BLaER1 (cell line): Measurements from ENCODE around the gene ZNF749.
"Not testable (repeated sequence)": the region's sequence is repeated elsewhere in the genome, so short reads cannot be mapped to it uniquely, and the experiment has no call there.

Experiments
- H3K27ac ChIP-seq: shearing (Covaris generic); formaldehyde crosslinking; 2 replicates; pipeline ENCODE4 v1.8.1; 2022
- H3K27me3 ChIP-seq: shearing (Covaris generic); formaldehyde crosslinking; 2 replicates; pipeline ENCODE4 v1.8.1; 2022
- H3K36me3 ChIP-seq: shearing (Covaris generic); formaldehyde crosslinking; 2 replicates; pipeline ENCODE4 v1.8.1; 2022
- H3K4me1 ChIP-seq: shearing (Covaris generic); formaldehyde crosslinking; 2 replicates; pipeline ENCODE4 v1.8.1; 2022
- H3K4me2 ChIP-seq: shearing (Covaris generic); formaldehyde crosslinking; 2 replicates; pipeline ENCODE4 v1.8.1; 2022
- H3K4me3 ChIP-seq: shearing (Covaris generic); formaldehyde crosslinking; 2 replicates; pipeline ENCODE4 v1.8.1; 2022
- H3K9ac ChIP-seq: shearing (Covaris generic); formaldehyde crosslinking; 2 replicates; pipeline ENCODE4 v1.8.1; 2022
- H3K9me3 ChIP-seq: shearing (Covaris generic); formaldehyde crosslinking; 2 replicates; pipeline ENCODE4 v1.8.1; 2022
- H4K20me1 ChIP-seq: shearing (Covaris generic); formaldehyde crosslinking; 2 replicates; pipeline ENCODE4 v1.8.1; 2022
- Cebpa-rat ChIP-seq: shearing (Covaris generic); IDR thresholded peaks from 2 replicates; pipeline ENCODE4 v1.8.1; 2022

The ZNF749 gene

GRCh38 chr19:57465680-57466381, 30.7 kb downstream of the ZNF749 start:
- Histone ChIP-seq H3K4me2 (no peak overlapping the region), H3K27me3 (no peaks in the 10 kb centered on the region), H3K4me1 (no peaks in the 10 kb centered on the region), H3K9me3 (peaks cover 58% of the 10 kb centered on the region), H3K4me3 (no peak overlapping the region), H3K36me3 (peaks cover 47% of the 10 kb centered on the region), H4K20me1 (peaks cover 13% of the 10 kb centered on the region; the same call in 1 of the 2 replicates), H3K9ac (no peak overlapping the region), H3K27ac (no peak overlapping the region)
- no peak for TF ChIP-seq Cebpa-rat

GRCh38 chr19:57466489-57466888, 31.4 kb downstream of the ZNF749 start:
- Histone ChIP-seq H3K9ac (no peak overlapping the region), H3K4me3 (no peak overlapping the region), H3K4me1 (no peaks in the 10 kb centered on the region), H3K27ac (no peak overlapping the region), H3K4me2 (no peak overlapping the region), H4K20me1 (peaks cover 13% of the 10 kb centered on the region; the same call in 1 of the 2 replicates), H3K36me3 (peaks cover 53% of the 10 kb centered on the region), H3K27me3 (no peaks in the 10 kb centered on the region), H3K9me3 (peaks cover 64% of the 10 kb centered on the region)
- no peak for TF ChIP-seq Cebpa-rat

- peaks cover 73% of the 10 kb centered on the region for H3K36me3 ChIP-seq
- H3K4me1 ChIP-seq: peaks cover 42% of the 10 kb centered on the region
- H3K4me3 ChIP-seq: peak overlapping the region; percentile 33
- no peaks in the 10 kb centered on the region for H3K27me3 ChIP-seq
- H4K20me1 ChIP-seq: peaks cover 12% of the 10 kb centered on the region; the same call in 1 of the 2 replicates
- H3K27ac ChIP-seq: no peak overlapping the region
- no peak for TF ChIP-seq Cebpa-rat
- H3K4me2 ChIP-seq: peak overlapping the region; percentile 94
- peaks cover 81% of the 10 kb centered on the region for H3K9me3 ChIP-seq
- H3K9ac ChIP-seq: no peak overlapping the region
Observed at GRCh38 chr19:57473646-57474045, 38.5 kb downstream of the ZNF749 start.

GRCh38 chr19:57477191-57478008, 42.3 kb downstream of the ZNF749 start, which contains the start of gene ZNF772:
TSS of gene ZNF772 (minus strand) at chr19:57477566. CDS start at chr19:57477309, 257 bp downstream.
- H3K36me3 ChIP-seq: peaks cover 39% of the 10 kb centered on the region
- H3K9me3 ChIP-seq: peaks cover 59% of the 10 kb centered on the region
- H3K9ac ChIP-seq: peak within 1 kb of the TSS; percentile 89
- H3K4me2 ChIP-seq: peak within 1 kb of the TSS; percentile 94
- H3K4me1 ChIP-seq: peaks cover 42% of the 10 kb centered on the region
- peak within 1 kb of the TSS; percentile 85 for H3K27ac ChIP-seq
- H3K4me3 ChIP-seq: peak within 1 kb of the TSS; percentile 86
- H4K20me1 ChIP-seq: peaks cover 12% of the 10 kb centered on the region; the same call in 1 of the 2 replicates
- peak; percentile 72 for TF ChIP-seq Cebpa-rat
- H3K27me3 ChIP-seq: no peaks in the 10 kb centered on the region

GRCh38 chr19:57487477-57488298, 52.6 kb downstream of the ZNF749 start, which contains the start of gene ZNF419:
TSS of gene ZNF419 (plus strand) at chr19:57487750. CDS start at chr19:57487951, 201 bp downstream.
- peak within 1 kb of the TSS; percentile 87 for H3K9ac ChIP-seq
- H3K27ac ChIP-seq: peak within 1 kb of the TSS; percentile 87

GRCh38 chr19:57488299-57488644, 53.1 kb downstream of the ZNF749 start:
- H3K4me3 ChIP-seq: peak overlapping the region; percentile 94
- H3K27me3 ChIP-seq, H4K20me1 ChIP-seq, H3K4me1 ChIP-seq, H3K27ac ChIP-seq, H3K9me3 ChIP-seq: not testable (repeated sequence)
- peak overlapping the region; percentile 90 for H3K4me2 ChIP-seq
- H3K9ac ChIP-seq: peak overlapping the region; percentile 65
- peaks cover 33% of the 10 kb centered on the region for H3K36me3 ChIP-seq

More at GRCh38 chr19:57487477-57488298, 52.6 kb downstream of the ZNF749 start, which contains the start of gene ZNF419:
- not testable (repeated sequence) for H3K4me1 ChIP-seq, H3K27me3 ChIP-seq, H4K20me1 ChIP-seq, H3K9me3 ChIP-seq
- Histone ChIP-seq H3K36me3 (peaks cover 27% of the 10 kb centered on the region), H3K4me3 (peak within 1 kb of the TSS; percentile 94), H3K4me2 (peak within 1 kb of the TSS; percentile 90)
